Smooth muscle cell (in vitro differentiated cells): ENCODE measurements around the gene CIAO1. TPM values are rescaled to one million over a fixed set of nuclear protein-coding genes. Genes with fewer than 3 reads are reported as not detected.

Experiments
- DNase-seq: peaks from one replicate; lab custom pipeline; 2025; ENCODE audit not compliant: unreplicated experiment; lab: John Stamatoyannopoulos, UW
- H2AFZ ChIP-seq: fragments of 200-600 bp; sonication (generic); 2 replicates; pipeline ENCODE4 v1.6.0; 2016; ENCODE audit warnings: antibody characterized with exemption, low read depth, mild to moderate bottlenecking
- H3F3A ChIP-seq: fragments of 200-600 bp; sonication (generic); 2 replicates; pipeline ENCODE4 v1.6.0; 2017; ENCODE audit warnings: antibody characterized with exemption, low read depth
- H3K27ac ChIP-seq: fragments of 200-600 bp; sonication (generic); 2 replicates; pipeline ENCODE4 v1.5.1; 2016; ENCODE audit warnings: low read depth, mild to moderate bottlenecking
- H3K27me3 ChIP-seq: fragments of 200-600 bp; sonication (generic); 2 replicates; pipeline ENCODE4 v1.6.1; 2016; ENCODE audit warnings: low read depth, mild to moderate bottlenecking
- H3K36me3 ChIP-seq: fragments of 200-600 bp; sonication (generic); 2 replicates; pipeline ENCODE4 v1.5.1; 2016; ENCODE audit warnings: low read depth
- H3K4me1 ChIP-seq: fragments of 200-600 bp; sonication (generic); 2 replicates; pipeline ENCODE4 v1.5.1; 2016; ENCODE audit warnings: low read depth
- H3K4me2 ChIP-seq: fragments of 200-600 bp; sonication (generic); 2 replicates; pipeline ENCODE4 v1.6.0; 2016; ENCODE audit warnings: mild to moderate bottlenecking
- H3K4me3 ChIP-seq: fragments of 200-600 bp; sonication (generic); 2 replicates; pipeline ENCODE4 v1.5.1; 2016; ENCODE audit warnings: mild to moderate bottlenecking
- H3K79me2 ChIP-seq: fragments of 200-600 bp; sonication (generic); 2 replicates; pipeline ENCODE4 v1.6.0; 2016; ENCODE audit warnings: low read depth, mild to moderate bottlenecking
- H3K9ac ChIP-seq: fragments of 200-600 bp; sonication (generic); 2 replicates; pipeline ENCODE4 v1.6.0; 2016; ENCODE audit warnings: low read depth
- H3K9me3 ChIP-seq: fragments of 200-600 bp; sonication (generic); replicated peaks from 2 replicates; pipeline ENCODE4 v1.5.1; 2016; ENCODE audit warnings: low read depth
- H4K20me1 ChIP-seq: fragments of 200-600 bp; sonication (generic); 2 replicates; pipeline ENCODE4 v1.6.0; 2016; ENCODE audit warnings: low read depth
- WGBS: methylation state at CpG from one replicate; pipeline ENCODE4 v1.1.7; 2016; ENCODE audit warnings: low lambda C conversion rate; 5-methylcytosine and 5-hydroxymethylcytosine counted together
- polyA plus RNA-seq: library from polyadenylated mRNA; unstranded; fragments of >200 nt; fragmentation: Nextera tagmentation; extraction: Ambion mirVana; gene quantifications from 2 replicates; pipeline ENCODE4 v1.2.1, GENCODE V29; 2016
- total RNA-seq: library from RNA; depleted of rRNA; stranded (reverse); fragments of >200 nt; gene quantifications from 2 replicates; pipeline ENCODE4 v1.2.3, GENCODE V29; 2014
- TF ChIP-seq, protein P1 (sequence below): fragments of 200-600 bp; sonication (generic); IDR thresholded peaks from 2 replicates; pipeline ENCODE4 v1.5.1; 2017; ENCODE audit warnings: borderline replicate concordance, mild to moderate bottlenecking, antibody characterized with exemption; ENCODE audit not compliant: insufficient read depth, poor library complexity, severe bottlenecking

The CIAO1 gene
- total and polyA plus RNA-seq, 2 experiments from 2014 or later = 48.6 to 56.2 TPM

DNA sequence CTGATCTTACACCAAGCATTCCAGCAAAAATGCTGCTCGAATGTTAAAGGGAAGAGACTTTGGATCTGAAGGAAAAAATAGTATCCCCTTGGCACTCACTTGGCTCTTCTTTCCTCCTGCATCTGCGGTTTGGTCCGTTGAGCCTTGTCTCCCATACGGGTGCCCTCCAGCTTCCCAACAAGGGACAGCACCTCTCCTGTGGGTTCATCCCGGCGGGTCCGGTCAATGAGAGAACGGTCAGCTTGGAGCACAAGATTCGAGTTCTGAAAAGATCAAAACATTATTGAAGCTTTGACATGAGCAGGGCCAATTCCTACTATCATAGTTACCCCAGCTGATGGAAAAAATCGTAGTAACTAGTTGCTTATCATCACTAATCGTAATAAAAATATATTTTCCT, 38.6 kb downstream of the CIAO1 start:
- Histone ChIP-seq H3K79me2 (peaks cover 27% of the 10 kb centered on the region), H3K9ac (peak overlapping the region; percentile 87), H3K27ac (peak overlapping the region; percentile 59), H3K36me3 (peaks cover 29% of the 10 kb centered on the region), H3K4me3 (peak overlapping the region; percentile 98), H3K27me3 (no peaks in the 10 kb centered on the region), H3F3A (no peaks in the 10 kb centered on the region), H3K9me3 (no peaks in the 10 kb centered on the region), H2AFZ (peak overlapping the region; percentile 92), H4K20me1 (peaks cover 32% of the 10 kb centered on the region), H3K4me1 (peaks cover 13% of the 10 kb centered on the region), H3K4me2 (peak overlapping the region; percentile 84)
- DNase-seq = no peak
- TF ChIP-seq, protein P1, sequence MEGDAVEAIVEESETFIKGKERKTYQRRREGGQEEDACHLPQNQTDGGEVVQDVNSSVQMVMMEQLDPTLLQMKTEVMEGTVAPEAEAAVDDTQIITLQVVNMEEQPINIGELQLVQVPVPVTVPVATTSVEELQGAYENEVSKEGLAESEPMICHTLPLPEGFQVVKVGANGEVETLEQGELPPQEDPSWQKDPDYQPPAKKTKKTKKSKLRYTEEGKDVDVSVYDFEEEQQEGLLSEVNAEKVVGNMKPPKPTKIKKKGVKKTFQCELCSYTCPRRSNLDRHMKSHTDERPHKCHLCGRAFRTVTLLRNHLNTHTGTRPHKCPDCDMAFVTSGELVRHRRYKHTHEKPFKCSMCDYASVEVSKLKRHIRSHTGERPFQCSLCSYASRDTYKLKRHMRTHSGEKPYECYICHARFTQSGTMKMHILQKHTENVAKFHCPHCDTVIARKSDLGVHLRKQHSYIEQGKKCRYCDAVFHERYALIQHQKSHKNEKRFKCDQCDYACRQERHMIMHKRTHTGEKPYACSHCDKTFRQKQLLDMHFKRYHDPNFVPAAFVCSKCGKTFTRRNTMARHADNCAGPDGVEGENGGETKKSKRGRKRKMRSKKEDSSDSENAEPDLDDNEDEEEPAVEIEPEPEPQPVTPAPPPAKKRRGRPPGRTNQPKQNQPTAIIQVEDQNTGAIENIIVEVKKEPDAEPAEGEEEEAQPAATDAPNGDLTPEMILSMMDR = no peak
- 67% methylated on average over 11 of the region's 11 CpGs for WGBS

DNA sequence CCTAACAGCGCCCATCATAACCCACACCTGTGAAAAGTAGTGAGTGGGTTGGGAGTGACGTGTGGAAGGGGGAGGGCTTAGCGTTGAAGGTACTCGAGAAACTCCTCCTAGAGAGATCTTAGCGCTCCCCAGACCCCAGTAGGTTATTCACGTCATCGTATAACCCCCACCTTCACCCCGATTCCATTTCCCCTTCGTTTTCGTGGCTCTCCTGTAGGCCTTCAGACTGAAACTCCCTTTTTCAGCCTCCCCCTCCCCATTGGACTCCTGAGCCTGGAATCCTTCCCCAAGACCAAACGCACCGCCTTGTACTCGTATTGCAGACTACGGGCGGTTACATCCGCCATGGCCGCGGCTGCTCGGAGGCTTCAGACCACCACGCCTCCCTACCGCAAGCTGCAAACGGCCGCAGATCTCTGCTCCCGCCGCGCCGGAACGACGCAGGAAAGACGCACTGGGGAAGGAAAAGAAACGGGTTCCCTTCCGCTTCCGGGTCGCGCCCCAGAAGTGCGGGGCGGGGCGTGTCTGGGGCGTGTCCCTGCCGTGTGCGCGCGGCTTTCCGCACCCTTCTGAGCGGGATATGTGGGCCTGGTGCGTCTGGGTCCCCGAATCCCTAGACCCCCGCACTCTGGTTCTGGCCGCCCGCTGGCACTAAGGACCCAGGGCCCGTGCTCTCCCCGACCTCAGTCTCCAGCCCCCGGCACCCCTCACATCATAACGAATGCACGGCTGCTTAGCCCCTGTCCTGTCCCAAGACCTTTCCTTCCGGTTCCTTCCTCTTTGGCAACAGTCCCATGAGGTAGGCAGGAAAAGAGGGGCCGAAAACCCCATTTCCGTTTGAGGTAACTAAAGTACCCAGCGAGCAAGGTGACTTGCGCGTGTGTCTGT, 39.3 kb downstream of the CIAO1 start, which contains the start of gene SNRNP200:
Gene SNRNP200, minus strand, starts transcription at position 456 of the 888 bp plus-strand sequence. Its CDS starts 109 bp downstream, at position 347.
- peaks cover 22% of the 10 kb centered on the region for H3K36me3 ChIP-seq
- peak; percentile 39 for DNase-seq
- TF ChIP-seq, protein P1 = no peak
- peak within 1 kb of the TSS; percentile 59 for H3K27ac ChIP-seq
- peak within 1 kb of the TSS; percentile 87 for H3K9ac ChIP-seq
- 1% methylated on average over 60 of the region's 61 CpGs for WGBS
- peaks cover 13% of the 10 kb centered on the region for H3K4me1 ChIP-seq
- peak within 1 kb of the TSS; percentile 98 for H3K4me3 ChIP-seq
- no peaks in the 10 kb centered on the region for H3K27me3 ChIP-seq
- peaks cover 28% of the 10 kb centered on the region for H4K20me1 ChIP-seq
- peak within 1 kb of the TSS; percentile 92 for H2AFZ ChIP-seq
- peak within 1 kb of the TSS; percentile 84 for H3K4me2 ChIP-seq
- no peaks in the 10 kb centered on the region for H3F3A ChIP-seq
- H3K9me3 ChIP-seq = no peaks in the 10 kb centered on the region
- peaks cover 27% of the 10 kb centered on the region for H3K79me2 ChIP-seq

DNA sequence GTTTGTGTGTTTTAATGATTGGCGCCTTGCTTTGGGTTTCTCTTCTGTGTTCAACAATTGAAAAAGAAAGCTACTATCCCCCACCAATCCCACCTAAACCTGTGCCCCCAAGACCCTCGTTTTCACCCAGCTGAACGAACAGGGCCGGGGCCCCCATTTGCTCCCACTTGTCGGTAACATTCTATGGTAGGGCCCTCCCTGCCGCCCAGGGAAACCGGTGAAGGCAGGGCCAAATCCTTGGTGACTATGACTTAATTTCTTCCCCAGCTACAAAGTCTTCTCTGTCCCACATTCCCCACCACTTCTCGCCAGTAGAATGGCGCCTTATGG, 39.9 kb downstream of the CIAO1 start:
- Histone ChIP-seq H3K4me2 (peak overlapping the region; percentile 84), H4K20me1 (peaks cover 28% of the 10 kb centered on the region), H3K9ac (peak overlapping the region; percentile 87), H3K9me3 (no peaks in the 10 kb centered on the region), H3K4me3 (peak overlapping the region; percentile 98), H3K36me3 (peaks cover 17% of the 10 kb centered on the region), H3F3A (no peaks in the 10 kb centered on the region), H3K4me1 (peaks cover 13% of the 10 kb centered on the region), H3K79me2 (peaks cover 27% of the 10 kb centered on the region), H2AFZ (peak overlapping the region; percentile 92), H3K27me3 (no peaks in the 10 kb centered on the region), H3K27ac (no peak overlapping the region)
- TF ChIP-seq, protein P1 = no peak
- WGBS = 21% methylated on average over 9 of the region's 9 CpGs
- DNase-seq = no peak
